Measurements from ENCODE around the gene ABI3BP. TPM values are rescaled to one million over a fixed set of nuclear protein-coding genes. Genes with fewer than 3 reads are reported as not detected.

ABI3BP gene
- total RNA-seq, 2 experiments from 2014 or later, result not detected

GRCh38 chr3:100775669-100776068 is 217.6 kb downstream of the ABI3BP start:
- Histone ChIP-seq H3K36me3 (ENCODE audit: insufficient read depth, low read length) (no peaks in the 10 kb centered on the region), H3K27me3 (ENCODE audit: control insufficient read depth in 1 of 2, insufficient read depth in 2 of 2, low read length in 2 of 2) (no peaks in the 10 kb centered on the region), H3K4me1 (ENCODE audit: insufficient read depth, low read length) (no peaks in the 10 kb centered on the region), H3K4me3 (ENCODE audit: low read length) (no peak overlapping the region), H3K9me3 (ENCODE audit: control insufficient read depth in 1 of 2, insufficient read depth in 1 of 2, low read length in 2 of 2) (no peaks in the 10 kb centered on the region), H3K27ac (ENCODE audit: low read depth in 1 of 2, low read length in 2 of 2) (no peak overlapping the region)
- no peak overlapping the region for H3K4me3 Mint-ChIP-seq
- H3K9me3 Mint-ChIP-seq, result peaks cover 4% of the 10 kb centered on the region
- no peak overlapping the region for H3K27ac Mint-ChIP-seq
- no peaks in the 10 kb centered on the region for H3K36me3 Mint-ChIP-seq (ENCODE audit: low read depth)
- no peak for DNase-seq
- TF ChIP-seq, protein P1, sequence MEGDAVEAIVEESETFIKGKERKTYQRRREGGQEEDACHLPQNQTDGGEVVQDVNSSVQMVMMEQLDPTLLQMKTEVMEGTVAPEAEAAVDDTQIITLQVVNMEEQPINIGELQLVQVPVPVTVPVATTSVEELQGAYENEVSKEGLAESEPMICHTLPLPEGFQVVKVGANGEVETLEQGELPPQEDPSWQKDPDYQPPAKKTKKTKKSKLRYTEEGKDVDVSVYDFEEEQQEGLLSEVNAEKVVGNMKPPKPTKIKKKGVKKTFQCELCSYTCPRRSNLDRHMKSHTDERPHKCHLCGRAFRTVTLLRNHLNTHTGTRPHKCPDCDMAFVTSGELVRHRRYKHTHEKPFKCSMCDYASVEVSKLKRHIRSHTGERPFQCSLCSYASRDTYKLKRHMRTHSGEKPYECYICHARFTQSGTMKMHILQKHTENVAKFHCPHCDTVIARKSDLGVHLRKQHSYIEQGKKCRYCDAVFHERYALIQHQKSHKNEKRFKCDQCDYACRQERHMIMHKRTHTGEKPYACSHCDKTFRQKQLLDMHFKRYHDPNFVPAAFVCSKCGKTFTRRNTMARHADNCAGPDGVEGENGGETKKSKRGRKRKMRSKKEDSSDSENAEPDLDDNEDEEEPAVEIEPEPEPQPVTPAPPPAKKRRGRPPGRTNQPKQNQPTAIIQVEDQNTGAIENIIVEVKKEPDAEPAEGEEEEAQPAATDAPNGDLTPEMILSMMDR (IDR thresholded peaks at IDR 0.05), result no peak
- ChIA-PET CTCF (no interaction called here), POLR2A (no interaction called here)
- ATAC-seq (ENCODE audit: poor library complexity), result no peak
- intact Hi-C loops (cut with DNase I, micrococcal nuclease), result no loop called here
- no peaks in the 10 kb centered on the region for H3K4me1 Mint-ChIP-seq (ENCODE audit: low read depth)
- no peaks in the 10 kb centered on the region for H3K27me3 Mint-ChIP-seq

DNA sequence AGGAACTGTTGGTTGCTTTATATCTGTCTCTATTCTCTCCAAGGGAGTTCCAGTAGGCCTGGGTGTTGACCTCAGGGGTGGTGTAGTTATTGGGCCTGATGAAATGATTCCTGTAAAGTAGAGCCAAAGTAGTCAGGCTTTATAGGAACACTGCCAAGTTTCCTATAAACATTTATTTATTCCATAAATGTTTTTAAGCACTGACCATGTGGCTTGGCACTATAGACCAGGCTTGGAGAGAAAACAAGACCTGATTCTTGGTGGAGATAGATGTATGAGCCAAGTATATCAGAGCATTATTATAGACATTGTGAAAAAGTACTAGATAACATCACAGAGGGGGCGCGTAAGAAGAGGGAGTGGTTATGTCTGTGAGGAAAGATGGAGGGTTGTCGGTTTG is 218.0 kb downstream of the ABI3BP start:
- no peak overlapping the region for H3K27ac Mint-ChIP-seq
- DNase-seq (no peak), ATAC-seq (ENCODE audit: poor library complexity) (no peak)
- intact Hi-C loops (cut with DNase I, micrococcal nuclease), result no loop called here
- ChIA-PET CTCF (no interaction called here), POLR2A (no interaction called here)
- TF ChIP-seq, protein P1 (IDR thresholded peaks at IDR 0.05), result no peak
- no peaks in the 10 kb centered on the region for H3K4me1 ChIP-seq (ENCODE audit: insufficient read depth, low read length)
- no peaks in the 10 kb centered on the region for H3K4me1 Mint-ChIP-seq (ENCODE audit: low read depth)
- peaks cover 4% of the 10 kb centered on the region for H3K9me3 Mint-ChIP-seq
- no peak overlapping the region for H3K27ac ChIP-seq (ENCODE audit: low read depth in 1 of 2, low read length in 2 of 2)
- no peaks in the 10 kb centered on the region for H3K9me3 ChIP-seq (ENCODE audit: control insufficient read depth in 1 of 2, insufficient read depth in 1 of 2, low read length in 2 of 2)
- H3K36me3 ChIP-seq (ENCODE audit: insufficient read depth, low read length), result no peaks in the 10 kb centered on the region
- no peaks in the 10 kb centered on the region for H3K36me3 Mint-ChIP-seq (ENCODE audit: low read depth)
- H3K27me3 ChIP-seq (ENCODE audit: control insufficient read depth in 1 of 2, insufficient read depth in 2 of 2, low read length in 2 of 2), result no peaks in the 10 kb centered on the region
- H3K4me3 Mint-ChIP-seq, result no peak overlapping the region
- H3K4me3 ChIP-seq (ENCODE audit: low read length), result no peak overlapping the region
- no peaks in the 10 kb centered on the region for H3K27me3 Mint-ChIP-seq

GRCh38 chr3:100769693-100770092 is 223.5 kb downstream of the ABI3BP start:
- H3K27ac ChIP-seq (ENCODE audit: low read depth in 1 of 2, low read length in 2 of 2), result no peak overlapping the region
- H3K36me3 Mint-ChIP-seq (ENCODE audit: low read depth), result no peaks in the 10 kb centered on the region
- no peak for ATAC-seq (ENCODE audit: poor library complexity)
- no peaks in the 10 kb centered on the region for H3K27me3 ChIP-seq (ENCODE audit: control insufficient read depth in 1 of 2, insufficient read depth in 2 of 2, low read length in 2 of 2)
- H3K4me3 ChIP-seq (ENCODE audit: low read length), result no peak overlapping the region
- H3K4me1 ChIP-seq (ENCODE audit: insufficient read depth, low read length), result no peaks in the 10 kb centered on the region
- no peaks in the 10 kb centered on the region for H3K27me3 Mint-ChIP-seq
- no peak overlapping the region for H3K27ac Mint-ChIP-seq
- intact Hi-C loops (cut with DNase I, micrococcal nuclease), result no loop called here
- CTCF ChIA-PET, result no interaction called here
- TF ChIP-seq, protein P1 (IDR thresholded peaks at IDR 0.05), result no peak
- H3K9me3 ChIP-seq (ENCODE audit: control insufficient read depth in 1 of 2, insufficient read depth in 1 of 2, low read length in 2 of 2), result no peaks in the 10 kb centered on the region
- peaks cover 4% of the 10 kb centered on the region for H3K9me3 Mint-ChIP-seq
- no peaks in the 10 kb centered on the region for H3K4me1 Mint-ChIP-seq (ENCODE audit: low read depth)
- no peak overlapping the region for H3K4me3 Mint-ChIP-seq
- no peaks in the 10 kb centered on the region for H3K36me3 ChIP-seq (ENCODE audit: insufficient read depth, low read length)
- no peak for DNase-seq
- POLR2A ChIA-PET, result no interaction called here

Measured in CD4-positive, alpha-beta T cell (primary cell).